22Rv1 (cell line): ENCODE data around the gene UBE3D.

Experiments used
- CTCF ChIP-seq: fragments of 450-650 bp; IDR thresholded peaks from 2 replicates; pipeline ENCODE4 v1.5.1; 2017; ENCODE audit warnings: mild to moderate bottlenecking
- ZFX ChIP-seq: fragments of 450-650 bp; IDR thresholded peaks from 2 replicates; pipeline ENCODE4 v1.6.1; 2017; ENCODE audit warnings: antibody characterized with exemption, borderline replicate concordance

GRCh38 chr6:83098589-83098988 lies 32.9 kb upstream of the UBE3D start:
- TF ChIP-seq CTCF (no peak), ZFX (no peak)
